K562 (cell line): ENCODE data around the gene ITGBL1.

Experiments used
- ASH1L ChIP-seq: fragments of 450-650 bp; IDR thresholded peaks from 2 replicates; pipeline ENCODE4 v1.6.1; 2018; ENCODE audit warnings: borderline replicate concordance, mild to moderate bottlenecking, low read depth; ENCODE audit not compliant: partially characterized antibody
- BRD4 ChIP-seq: fragments of 200-600 bp; sonication (generic); IDR thresholded peaks from 2 replicates; pipeline ENCODE4 v1.6.1; 2017; ENCODE audit warnings: inconsistent platforms
- CBFB ChIP-seq: sonication (generic); formaldehyde crosslinking; IDR thresholded peaks from 2 replicates; pipeline ENCODE4 v1.4.0; 2020; ENCODE audit warnings: mild to moderate bottlenecking, missing genetic modification reagents
- EP300 ChIP-seq: IDR thresholded peaks from 2 replicates; pipeline ENCODE4 v1.6.1; 2012; ENCODE audit warnings: low read length, improper control_type of control experiment
- HNRNPL ChIP-seq: fragments of 200-400 bp; formaldehyde crosslinking; IDR thresholded peaks from 2 replicates; pipeline ENCODE4 v1.6.1; 2017; ENCODE audit warnings: low read depth, mild to moderate bottlenecking, low read length
- NBN ChIP-seq: fragments of 450-650 bp; IDR thresholded peaks from 2 replicates; pipeline ENCODE4 v1.6.1; 2016; ENCODE audit warnings: low read depth, mild to moderate bottlenecking
- PHF8 ChIP-seq: fragments of 200-600 bp; sonication (generic); IDR thresholded peaks from 2 replicates; pipeline ENCODE4 v1.6.1; 2012; ENCODE audit warnings: mixed run types, mild to moderate bottlenecking, inconsistent platforms, low read length, moderate library complexity, borderline replicate concordance
- POLR2A ChIP-seq: fragments of 450-650 bp; conservative IDR thresholded peaks from 2 replicates; pipeline ENCODE4 v1.6.1; 2016
- POLR2B ChIP-seq: fragments of 450-650 bp; IDR thresholded peaks from 2 replicates; pipeline ENCODE4 v1.6.1; 2018; ENCODE audit warnings: low read depth; ENCODE audit not compliant: partially characterized antibody
- RHOXF2B ChIP-seq: fragments of 250-450 bp; sonication (Bioruptor Pico); conservative IDR thresholded peaks from 2 replicates; pipeline ENCODE4 v1.5.1; 2021
- RUNX1 ChIP-seq: sonication (generic); IDR thresholded peaks from 2 replicates; pipeline ENCODE4 v1.6.1; 2016; ENCODE audit warnings: antibody characterized with exemption, low read depth
- SMAD1 ChIP-seq: fragments of 150-350 bp; IDR thresholded peaks from 2 replicates; pipeline ENCODE4 v1.6.1; 2014; ENCODE audit warnings: low read length, low read depth; ENCODE audit not compliant: partially characterized antibody
- TGIF2 ChIP-seq: sonication (generic); formaldehyde crosslinking; IDR thresholded peaks from 2 replicates; pipeline ENCODE4 v1.8.1; 2022; ENCODE audit warnings: mild to moderate bottlenecking, missing genetic modification reagents, moderate library complexity
- TF ChIP-seq, protein P1 (sequence below), 3 experiments: IDR thresholded peaks in 2 of 3; conservative IDR thresholded peaks in 1 of 3; 2 replicates each; pipeline ENCODE4 v1.5.1; 2011 to 2012; ENCODE audit warnings: low read length in 3 of 3, mild to moderate bottlenecking in 3 of 3, control low read depth in 2 of 3, improper control_type of control experiment in 1 of 3, inconsistent platforms in 1 of 3, low read depth in 1 of 3, mixed read lengths in 1 of 3, moderate library complexity in 1 of 3; ENCODE audit not compliant: insufficient read depth in 2 of 3

DNA sequence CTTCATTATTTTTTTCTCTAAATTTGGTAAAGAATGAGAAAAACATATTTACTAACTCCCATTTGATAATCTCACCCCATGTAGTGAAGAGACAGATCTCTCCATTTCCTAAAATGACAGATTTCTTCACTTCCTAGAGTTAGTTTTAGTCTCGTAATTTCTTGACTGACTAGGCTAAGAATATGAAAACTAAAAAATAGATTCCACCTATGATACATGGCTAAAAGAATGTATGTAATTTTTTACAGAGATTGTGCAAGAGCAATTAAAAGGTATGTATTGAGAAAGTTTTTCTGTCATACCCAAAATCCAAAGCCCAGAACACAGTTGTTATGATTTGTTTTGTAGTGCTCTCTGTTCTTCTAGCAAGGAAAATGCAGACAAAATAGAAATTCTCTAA lies 45.7 kb upstream of the ITGBL1 start:
- TF ChIP-seq PHF8 (no peak), HNRNPL (no peak), ASH1L (no peak), CBFB (CRISPR knock-in tag) (no peak), POLR2A (no peak), TGIF2 (CRISPR knock-in tag) (no peak), RUNX1 (no peak), EP300 (no peak), POLR2B (no peak), BRD4 (no peak), SMAD1 (no peak), NBN (no peak), RHOXF2B (CRISPR knock-in tag) (no peak)
- TF ChIP-seq, protein P1, sequence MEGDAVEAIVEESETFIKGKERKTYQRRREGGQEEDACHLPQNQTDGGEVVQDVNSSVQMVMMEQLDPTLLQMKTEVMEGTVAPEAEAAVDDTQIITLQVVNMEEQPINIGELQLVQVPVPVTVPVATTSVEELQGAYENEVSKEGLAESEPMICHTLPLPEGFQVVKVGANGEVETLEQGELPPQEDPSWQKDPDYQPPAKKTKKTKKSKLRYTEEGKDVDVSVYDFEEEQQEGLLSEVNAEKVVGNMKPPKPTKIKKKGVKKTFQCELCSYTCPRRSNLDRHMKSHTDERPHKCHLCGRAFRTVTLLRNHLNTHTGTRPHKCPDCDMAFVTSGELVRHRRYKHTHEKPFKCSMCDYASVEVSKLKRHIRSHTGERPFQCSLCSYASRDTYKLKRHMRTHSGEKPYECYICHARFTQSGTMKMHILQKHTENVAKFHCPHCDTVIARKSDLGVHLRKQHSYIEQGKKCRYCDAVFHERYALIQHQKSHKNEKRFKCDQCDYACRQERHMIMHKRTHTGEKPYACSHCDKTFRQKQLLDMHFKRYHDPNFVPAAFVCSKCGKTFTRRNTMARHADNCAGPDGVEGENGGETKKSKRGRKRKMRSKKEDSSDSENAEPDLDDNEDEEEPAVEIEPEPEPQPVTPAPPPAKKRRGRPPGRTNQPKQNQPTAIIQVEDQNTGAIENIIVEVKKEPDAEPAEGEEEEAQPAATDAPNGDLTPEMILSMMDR (IDR thresholded peaks at IDR 0.05 in 2 of 3, conservative IDR thresholded peaks at IDR 0.05 in 1 of 3; ENCODE audit: insufficient read depth in 2 of 3, low read depth in 1 of 3, low read length in 3 of 3): no peak
